ENCODE results near the gene IPO7. TPM values are rescaled to one million over a fixed set of nuclear protein-coding genes. Genes with fewer than 3 reads are reported as not detected.
"Not testable (repeated sequence)": the region's sequence is repeated elsewhere in the genome, so short reads cannot be mapped to it uniquely, and the experiment has no call there.

Gene IPO7
- total RNA-seq: 100 to 1,000 TPM; 126 to 150 (median 136) TPM

GRCh38 chr11:9384535-9385326 lies at the start of gene IPO7:
Gene IPO7 (plus strand): TSS chr11:9384652. CDS start chr11:9384764, 112 bp downstream.
- Histone ChIP-seq H3K4me3 (peak within 1 kb of the TSS; percentile 69 to 82), H3K4me1 (peaks cover 0 to 77% (median 6%) of the 10 kb centered on the region in 3 donors), H3K27ac (peak within 1 kb of the TSS; percentile 85 to 97 (median 96)), H3K36me3 (no peaks in the 10 kb centered on the region), H3K27me3 (no peaks in the 10 kb centered on the region), H3K9me3 (no peaks in the 10 kb centered on the region)
- ATAC-seq: peak; percentile 95
- TF ChIP-seq CTCF (IDR thresholded peaks at IDR 0.05) (peak in 3 of 4 experiments; percentile 8 to 53 (median 32)), EP300 (IDR thresholded peaks at IDR 0.05) (no peak), POLR2AphosphoS5 (IDR thresholded peaks at IDR 0.05) (peak; percentile 92), POLR2A (IDR thresholded peaks at IDR 0.05) (peak; percentile 84)
- 0% methylated on average over 3 of the region's 70 CpGs; no CpG with 5 or more reads in 1 of the 2 donors for whole genome bisulfite sequencing, 2 donors (ENCODE audit: low coverage in 1 of 2)

- Histone ChIP-seq H3K9me3 (no peaks in the 10 kb centered on the region), H3K27me3 (no peaks in the 10 kb centered on the region), H3K36me3 (no peaks in the 10 kb centered on the region), H3K27ac (no peak overlapping the region), H3K4me3 (no peak overlapping the region), H3K4me1 (no peaks in the 10 kb centered on the region)
- WGBS, 2 donors (ENCODE audit: low coverage in 1 of 2): 52 to 63% methylated on average over 4 to 5 of the region's 5 CpGs
- no peak for ATAC-seq
- TF ChIP-seq CTCF (IDR thresholded peaks at IDR 0.05): no peak
- TF ChIP-seq POLR2A (IDR thresholded peaks at IDR 0.05): no peak
- no peak for TF ChIP-seq EP300 (IDR thresholded peaks at IDR 0.05)
- no peak for TF ChIP-seq POLR2AphosphoS5 (IDR thresholded peaks at IDR 0.05)
Measured at GRCh38 chr11:9341638-9342178, 42.7 kb upstream of the IPO7 start.

- TF ChIP-seq CTCF (IDR thresholded peaks at IDR 0.05) (no peak), POLR2A (IDR thresholded peaks at IDR 0.05) (no peak), POLR2AphosphoS5 (IDR thresholded peaks at IDR 0.05) (no peak), EP300 (IDR thresholded peaks at IDR 0.05) (no peak)
- H3K27ac ChIP-seq: no peak overlapping the region
- H3K4me3 ChIP-seq: no peak overlapping the region
- no peaks in the 10 kb centered on the region for H3K36me3 ChIP-seq
- no peaks in the 10 kb centered on the region for H3K9me3 ChIP-seq
- WGBS, 2 donors (ENCODE audit: low coverage in 1 of 2): 85% methylated on average over 2 of the region's 3 CpGs; no CpG with 5 or more reads in 1 of the 2 donors
- no peaks in the 10 kb centered on the region for H3K4me1 ChIP-seq
- H3K27me3 ChIP-seq: no peaks in the 10 kb centered on the region
- no peak for ATAC-seq
Measured at GRCh38 chr11:9344061-9344680, 40.3 kb upstream of the IPO7 start.

GRCh38 chr11:9347100-9347499 lies 37.4 kb upstream of the IPO7 start:
- Histone ChIP-seq H3K27ac (no peak overlapping the region), H3K36me3 (no peaks in the 10 kb centered on the region), H3K4me1 (no peaks in the 10 kb centered on the region), H3K4me3 (no peak overlapping the region), H3K27me3 (no peaks in the 10 kb centered on the region), H3K9me3 (no peaks in the 10 kb centered on the region)
- WGBS, 2 donors (ENCODE audit: low coverage in 1 of 2): 67 to 80% methylated on average over 1 to 2 of the region's 2 CpGs
- ATAC-seq: no peak
- TF ChIP-seq EP300 (IDR thresholded peaks at IDR 0.05) (no peak), CTCF (IDR thresholded peaks at IDR 0.05) (no peak), POLR2A (IDR thresholded peaks at IDR 0.05) (no peak), POLR2AphosphoS5 (IDR thresholded peaks at IDR 0.05) (no peak)

GRCh38 chr11:9347779-9348178 lies 36.7 kb upstream of the IPO7 start:
- H3K4me3 ChIP-seq, H3K9me3 ChIP-seq, H3K4me1 ChIP-seq, H3K27me3 ChIP-seq, ATAC-seq, H3K27ac ChIP-seq, H3K36me3 ChIP-seq: not testable (repeated sequence)
- 70 to 75% methylated on average over 3 to 4 of the region's 4 CpGs for WGBS, 2 donors (ENCODE audit: low coverage in 1 of 2)
